GM19099 (cell line): ENCODE data around the gene SIK2.

Experiments used
- POLR2A ChIP-seq: IDR thresholded peaks from 3 replicates; pipeline ENCODE4 v1.6.1; 2011; ENCODE audit warnings: low read depth; ENCODE audit not compliant: insufficient read length; ENCODE audit errors: extremely low read depth

The SIK2 gene

DNA sequence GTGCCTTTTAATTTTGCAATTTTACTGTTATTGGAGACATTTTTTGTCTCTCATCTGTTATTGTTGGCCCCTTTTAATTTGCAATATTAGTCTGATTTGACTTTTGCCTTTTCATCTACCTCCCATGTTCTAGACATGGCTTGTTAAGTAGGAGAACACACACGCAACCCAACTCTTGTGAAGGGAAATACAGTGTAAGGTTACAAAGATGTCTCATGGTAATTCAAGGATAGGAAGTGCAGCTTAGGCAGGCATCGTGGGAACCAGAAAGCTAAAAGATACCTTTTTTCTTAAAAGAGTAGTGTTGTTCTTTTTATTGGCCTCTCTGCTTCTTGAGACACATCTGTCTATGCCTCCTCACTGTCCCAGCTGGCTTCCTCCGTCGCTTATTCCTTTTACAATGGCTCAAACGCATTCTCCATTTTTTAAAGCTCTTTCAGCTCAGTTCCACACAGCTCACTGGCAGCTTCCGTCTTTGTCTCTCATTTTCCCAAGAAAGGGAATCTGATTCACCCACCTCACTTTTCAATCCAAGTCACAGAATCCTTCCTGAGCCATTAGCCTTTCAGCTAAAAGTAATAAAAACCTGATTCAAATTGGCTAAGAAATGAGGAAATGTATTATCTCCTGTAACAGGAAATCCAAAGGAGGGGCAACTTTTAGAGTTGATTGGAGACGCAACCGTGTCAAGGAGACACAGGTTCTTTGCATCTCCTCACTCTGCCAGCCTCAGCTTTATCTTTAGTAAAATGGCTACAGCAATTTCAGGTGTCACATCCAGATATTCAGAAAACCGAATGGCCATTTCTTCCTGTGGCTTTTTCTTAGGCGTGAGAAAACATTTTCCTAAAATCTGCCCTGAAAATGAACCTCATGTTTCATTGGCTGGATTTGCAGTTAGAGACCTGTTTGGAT lies 57.2 kb downstream of the SIK2 start:
- no peak for TF ChIP-seq POLR2A

DNA sequence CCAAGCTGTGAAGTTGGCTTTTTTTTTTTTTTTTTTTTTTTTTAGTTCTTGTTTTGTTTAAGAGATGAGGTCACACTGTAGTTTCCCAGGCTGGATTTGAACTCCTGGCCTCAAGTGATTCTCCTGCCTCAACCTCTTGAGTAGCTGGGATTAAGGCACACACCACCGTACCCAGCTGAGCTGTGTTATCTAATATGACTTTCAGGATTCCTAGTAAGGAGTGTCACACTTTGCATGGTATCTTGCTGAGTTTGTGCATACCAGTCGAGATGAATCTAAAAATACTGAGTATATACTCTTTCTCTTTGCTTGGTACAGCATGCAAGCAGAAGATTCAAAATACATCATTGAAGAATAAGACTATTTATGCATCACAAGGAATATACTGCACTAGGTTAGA lies 58.6 kb downstream of the SIK2 start:
- no peak for TF ChIP-seq POLR2A

DNA sequence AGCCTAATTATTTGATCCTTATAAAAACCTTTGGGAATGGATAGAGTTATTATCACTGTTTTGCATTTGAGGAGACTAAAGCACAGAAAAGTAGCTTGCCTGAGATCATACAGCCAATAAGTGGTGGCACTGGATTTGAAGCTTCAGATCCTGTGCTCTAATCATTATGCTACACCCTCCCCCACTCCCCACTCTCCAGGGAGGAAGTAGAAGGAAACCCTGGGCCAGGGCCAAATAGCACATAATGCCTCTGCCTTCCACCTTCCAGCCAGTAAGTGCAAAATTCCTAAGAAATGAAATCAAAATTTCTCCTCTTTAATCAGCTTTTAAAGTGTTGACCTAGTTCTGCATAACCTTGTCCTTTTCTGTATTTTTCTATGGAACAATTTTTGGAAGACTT lies 61.6 kb downstream of the SIK2 start:
- no peak for TF ChIP-seq POLR2A

DNA sequence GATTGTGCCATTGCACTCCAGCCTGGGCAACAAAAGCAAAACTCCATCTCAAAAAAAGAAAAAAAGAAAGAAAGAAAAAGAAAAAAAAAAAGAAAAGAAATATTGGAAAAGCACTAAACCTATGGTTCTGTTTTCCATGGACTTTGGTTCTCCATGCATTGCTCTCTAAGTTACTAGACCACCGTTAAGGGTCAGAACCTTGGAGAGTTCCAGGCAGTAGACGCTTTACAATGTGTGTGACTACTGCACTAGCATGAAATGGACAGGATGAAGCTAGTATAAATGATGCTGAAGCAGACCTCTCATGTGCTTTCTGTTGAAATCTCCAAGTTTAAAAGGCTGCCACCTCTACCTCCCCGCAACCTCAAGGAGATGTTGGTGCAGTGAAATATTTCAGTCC lies 63.5 kb downstream of the SIK2 start:
- TF ChIP-seq POLR2A: no peak

DNA sequence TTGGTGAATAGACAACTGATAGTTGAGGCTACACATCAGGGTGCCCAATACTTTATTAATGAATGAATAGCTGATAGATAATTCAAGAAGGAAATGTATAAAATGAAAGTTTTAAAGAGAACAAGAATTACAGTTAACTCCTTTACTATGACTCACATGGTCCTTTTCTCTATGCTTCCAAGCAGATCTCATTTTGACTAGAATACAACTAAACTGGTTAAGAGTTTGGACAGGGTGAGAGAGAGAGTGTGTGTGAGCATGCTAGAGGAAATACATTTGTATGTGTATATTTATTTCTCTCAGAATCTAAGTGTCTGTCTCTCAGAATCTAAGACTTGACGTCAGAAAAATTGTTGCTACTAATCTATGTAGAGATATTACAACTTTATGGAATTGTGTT lies 66.7 kb downstream of the SIK2 start:
- no peak for TF ChIP-seq POLR2A

DNA sequence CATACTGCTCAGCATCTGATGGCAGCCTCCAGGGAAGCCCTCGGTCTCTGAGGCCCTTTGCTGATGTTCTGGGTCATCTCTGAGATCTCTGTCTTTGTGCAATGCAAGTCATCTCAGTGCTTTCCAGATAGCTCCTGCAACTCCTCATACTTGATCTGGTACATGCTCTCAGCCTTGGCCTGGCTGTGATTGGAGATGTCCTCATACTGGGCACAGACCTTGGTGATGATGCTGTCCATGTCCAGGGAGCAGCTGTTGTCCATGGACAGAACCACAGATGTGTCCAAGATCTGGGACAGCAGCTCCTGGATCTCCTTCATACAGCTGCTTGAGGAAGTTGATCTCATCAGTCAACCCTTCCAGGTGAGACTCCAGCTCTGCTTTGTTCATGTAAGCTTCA lies 69.1 kb downstream of the SIK2 start:
- TF ChIP-seq POLR2A: no peak

DNA sequence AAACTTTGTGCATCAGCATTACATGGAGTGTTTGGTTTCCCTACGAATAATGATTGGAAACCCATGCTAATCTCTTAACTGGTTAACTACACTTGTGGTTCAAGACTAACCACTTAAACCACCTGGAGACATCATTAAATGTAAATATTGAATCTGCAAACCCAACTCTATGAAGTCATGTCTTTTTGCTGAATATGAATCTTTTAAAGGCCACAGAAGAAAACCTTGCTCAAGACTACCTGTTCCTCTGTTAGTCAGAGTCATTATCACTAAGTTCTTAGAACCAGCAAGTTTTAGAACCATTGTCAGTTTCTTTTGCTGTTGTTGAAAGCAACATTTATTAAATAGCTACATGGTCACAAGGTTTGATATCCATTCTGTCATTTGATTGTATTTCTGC lies 70.7 kb downstream of the SIK2 start:
- TF ChIP-seq POLR2A: no peak

DNA sequence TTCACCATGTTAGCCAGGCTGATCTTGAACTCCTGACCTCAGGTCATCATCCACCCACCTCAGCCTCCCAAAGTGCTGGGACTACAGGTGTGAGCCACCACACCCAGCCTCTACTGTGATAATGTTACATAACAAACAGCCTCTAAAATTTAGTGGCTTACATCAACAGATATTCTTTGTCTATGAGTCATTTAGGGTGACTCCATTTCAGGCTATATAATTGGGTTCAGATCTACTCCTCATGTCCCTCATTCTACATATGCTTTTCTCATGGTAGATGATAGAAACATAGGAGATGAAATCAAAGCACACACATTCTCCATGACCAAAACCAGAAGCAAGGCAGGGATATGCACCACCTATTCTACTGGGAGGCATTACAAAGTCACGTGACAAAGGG lies 72.7 kb downstream of the SIK2 start:
- no peak for TF ChIP-seq POLR2A

DNA sequence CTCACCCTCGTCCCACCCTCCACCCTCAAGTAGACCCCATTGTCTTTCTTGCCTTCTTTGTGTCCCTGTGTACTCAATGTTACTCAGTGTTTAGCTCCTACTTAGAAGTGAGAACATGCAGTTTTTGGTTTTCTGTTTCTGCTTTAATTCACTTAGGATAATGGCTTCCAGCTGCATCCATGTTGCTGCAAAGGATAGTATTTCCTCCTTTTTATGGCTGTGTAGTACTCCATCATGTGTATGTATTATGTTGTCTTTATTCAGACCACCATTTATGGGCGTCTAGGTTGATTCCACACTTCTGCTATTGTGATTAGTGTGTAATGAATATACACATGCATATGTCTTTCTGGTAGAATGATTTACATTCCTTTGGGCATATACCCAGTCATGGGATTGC lies 73.6 kb downstream of the SIK2 start:
- TF ChIP-seq POLR2A: no peak

DNA sequence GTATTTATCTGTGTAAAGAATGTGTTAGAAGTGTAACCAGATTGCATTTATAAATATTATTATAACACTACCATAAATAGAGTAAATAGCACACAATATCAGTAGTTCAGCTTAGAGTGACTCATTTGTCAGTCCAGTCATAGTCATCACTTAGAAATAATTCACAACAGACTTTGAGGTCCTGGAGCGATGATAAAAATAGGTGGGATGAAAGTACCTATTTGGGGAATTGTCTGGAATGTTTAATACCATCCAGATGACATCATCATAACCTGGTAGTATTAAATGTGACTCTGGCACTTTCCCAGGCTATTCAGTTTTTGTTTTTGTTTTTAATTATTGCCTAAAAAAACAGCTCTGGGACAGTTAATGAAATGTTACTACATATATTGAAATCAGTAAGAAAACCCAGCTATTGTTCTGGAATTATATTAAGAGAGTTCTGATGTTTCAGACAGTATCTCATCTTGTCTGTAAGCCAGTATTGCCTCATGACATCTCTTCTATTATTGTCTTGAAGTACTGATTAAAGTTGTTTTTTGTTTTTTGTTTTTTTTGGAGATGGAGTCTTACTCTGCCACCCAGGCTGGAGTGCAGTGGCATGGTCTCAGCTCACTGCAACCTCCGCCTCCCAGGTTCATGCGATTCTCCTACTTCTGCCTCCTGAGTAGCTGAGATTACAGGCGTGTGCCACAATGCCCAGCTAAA lies 74.8 kb downstream of the SIK2 start:
- no peak for TF ChIP-seq POLR2A

DNA sequence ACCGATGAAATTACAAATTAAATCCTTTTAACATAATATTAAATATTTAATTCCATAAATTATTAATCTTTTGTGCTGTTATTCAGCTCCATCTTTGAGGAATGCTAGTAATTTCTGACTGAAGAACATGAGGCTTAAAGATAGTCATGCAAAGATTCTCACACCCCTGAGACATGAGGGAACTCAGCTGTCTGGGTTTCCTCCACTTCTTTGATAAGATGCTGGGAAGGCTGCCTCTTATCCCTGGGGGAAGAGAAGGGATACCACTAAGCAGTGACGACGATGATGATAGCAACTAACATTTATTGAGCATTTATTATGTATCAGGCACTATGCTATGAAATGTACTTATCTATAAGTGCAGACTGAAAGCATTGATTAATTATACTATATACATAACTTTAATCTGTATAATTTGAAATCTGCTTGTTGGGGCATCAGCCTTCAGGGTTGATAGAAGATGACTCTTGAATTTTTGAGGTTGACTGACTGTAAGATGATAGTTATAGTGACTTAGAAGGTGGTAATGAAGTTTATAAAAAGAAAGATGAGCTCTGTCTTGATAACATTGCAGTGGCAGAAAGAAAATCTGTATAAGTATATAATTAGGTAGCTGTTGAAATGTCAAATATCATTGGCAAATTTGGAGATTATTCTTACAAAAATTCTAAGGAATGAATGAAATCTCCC lies 78.4 kb downstream of the SIK2 start:
- no peak for TF ChIP-seq POLR2A

DNA sequence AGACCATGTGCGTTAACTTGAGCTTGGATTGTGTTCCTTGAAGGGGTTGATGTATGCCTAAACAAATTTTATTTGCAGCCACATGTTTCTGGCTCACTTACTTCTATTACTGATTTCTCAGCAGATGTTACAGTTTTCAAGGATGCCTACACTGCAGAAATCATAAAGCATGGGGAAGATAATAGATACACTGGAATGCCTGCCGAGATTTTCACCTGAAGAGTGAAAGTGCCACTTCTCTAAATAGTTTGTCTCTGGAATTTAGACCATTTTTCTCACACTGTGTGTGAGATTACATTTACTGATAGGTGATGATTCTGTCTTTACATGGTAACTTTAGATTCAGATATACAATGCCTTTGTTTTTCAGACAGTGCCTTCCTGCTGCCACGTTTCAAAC lies 81.6 kb downstream of the SIK2 start:
- TF ChIP-seq POLR2A: no peak

DNA sequence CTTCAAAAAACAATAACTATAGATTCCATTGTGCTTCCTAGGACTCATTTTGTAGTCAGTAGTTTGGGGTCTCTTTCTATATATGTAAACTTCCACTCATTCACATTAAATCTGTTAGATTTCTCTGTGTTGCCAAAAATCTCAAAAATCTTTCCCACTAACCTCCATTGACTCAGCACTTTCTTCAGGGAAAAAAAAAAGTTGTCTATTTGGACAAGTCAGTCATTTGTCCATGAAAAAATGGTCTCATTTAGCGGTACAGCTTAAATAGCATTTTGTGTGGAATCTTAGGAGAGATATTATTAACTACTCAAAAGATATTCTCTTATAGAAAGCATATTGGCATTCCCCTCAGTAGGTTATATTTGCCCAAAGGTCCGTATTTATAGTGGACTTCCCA lies 82.0 kb downstream of the SIK2 start:
- TF ChIP-seq POLR2A: no peak

DNA sequence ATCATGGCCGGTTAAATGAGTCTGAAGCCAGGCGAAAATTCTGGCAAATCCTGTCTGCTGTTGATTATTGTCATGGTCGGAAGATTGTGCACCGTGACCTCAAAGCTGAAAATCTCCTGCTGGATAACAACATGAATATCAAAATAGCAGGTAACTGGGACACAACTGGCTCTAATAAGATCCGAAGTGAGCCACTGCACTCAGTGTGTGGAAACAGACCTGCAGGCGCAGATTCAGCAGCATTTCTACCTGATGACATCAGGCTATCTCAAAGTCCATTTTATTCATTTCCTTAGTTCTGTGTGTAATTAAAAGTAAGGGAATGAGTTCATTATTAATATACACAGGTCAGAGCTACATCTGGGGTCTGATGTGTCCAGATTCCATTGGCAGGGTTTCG lies 85.8 kb downstream of the SIK2 start:
- no peak for TF ChIP-seq POLR2A

DNA sequence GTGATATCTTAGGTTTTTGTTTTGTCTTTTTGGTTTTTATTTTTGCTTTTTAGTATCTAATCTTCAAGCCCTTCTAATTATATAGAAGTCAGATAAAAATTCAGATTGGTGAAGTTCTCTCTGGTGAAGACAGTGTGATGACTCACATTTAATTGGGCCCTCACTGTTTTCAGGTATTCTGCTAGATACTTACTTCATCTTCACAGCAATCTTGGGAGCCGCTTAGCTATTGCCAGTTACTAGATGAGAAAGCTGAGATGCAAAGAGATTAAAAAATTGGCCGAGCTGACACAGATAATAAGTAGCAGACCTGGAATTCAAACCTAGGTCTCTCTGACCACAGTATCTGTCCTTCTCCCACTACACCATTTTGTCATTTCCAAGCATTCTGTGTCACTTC lies 88.9 kb downstream of the SIK2 start:
- TF ChIP-seq POLR2A: no peak

DNA sequence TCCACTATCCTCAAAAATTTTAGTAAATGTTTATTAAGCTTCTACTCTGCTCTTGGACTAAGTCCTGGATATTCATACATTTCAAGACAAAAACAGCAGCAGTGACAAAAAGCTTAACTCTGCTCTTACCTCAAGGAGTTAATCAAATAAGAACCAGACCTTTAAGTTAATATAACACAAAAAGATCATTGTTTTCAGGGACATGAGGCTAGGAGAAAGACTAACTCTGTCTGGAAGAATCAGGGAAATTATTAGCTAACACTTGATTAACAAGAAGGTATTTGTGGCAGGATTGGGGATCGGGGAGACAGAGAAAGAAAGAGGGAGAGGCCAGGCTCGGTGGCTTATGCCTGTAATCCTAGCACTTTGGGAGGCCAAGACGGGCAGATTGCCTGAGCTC lies 89.5 kb downstream of the SIK2 start:
- TF ChIP-seq POLR2A: no peak
